PC-3 (cell line): ENCODE results near the gene NTRK2. TPM values are rescaled to one million over a fixed set of nuclear protein-coding genes. Genes with fewer than 3 reads are reported as not detected.

ENCODE experiments used
- ATAC-seq: fragments of 200-7000 bp; cut with Tn5 transposase; 2 replicates; pipeline ENCODE4 v1.9.1; 2020; ENCODE audit warnings: mild to moderate bottlenecking, moderate library complexity
- BruUV-seq: library from RNA; stranded (reverse); fragments of 400-500 nt; replicated peaks from 2 replicates; lab custom pipeline; 2021; lab: Mats Ljungman, UMichigan
- CTCF ChIA-PET: fragments of 300-600 bp; sonication (Branson Sonifier 250); formaldehyde crosslinking; loops from one replicate; lab custom pipeline; 2022; ENCODE audit warnings: antibody characterized with exemption; lab: Charles Lee
- POLR2A ChIA-PET: fragments of 300-600 bp; sonication (Branson Sonifier 250); formaldehyde crosslinking; loops from one replicate; lab custom pipeline; 2022; ENCODE audit warnings: antibody characterized with exemption; ENCODE audit not compliant: unreplicated experiment; lab: Charles Lee
- DNase-seq: peaks from one replicate; pipeline ENCODE4 v3.0.0-alpha.2; 2015
- H2AFZ ChIP-seq: fragments of 300-600 bp; sonication (generic); 2 replicates; pipeline ENCODE4 v1.6.0; 2016; ENCODE audit warnings: antibody characterized with exemption, low read length
- H3F3A ChIP-seq: fragments of 300-600 bp; sonication (generic); one replicate; pipeline ENCODE4 v1.6.0; 2017; ENCODE audit warnings: antibody characterized with exemption, low read length, control low read depth, mild to moderate bottlenecking; ENCODE audit not compliant: unreplicated experiment
- H3K27ac ChIP-seq: fragments of 300-600 bp; sonication (generic); 2 replicates; pipeline ENCODE4 v1.5.1; 2016; ENCODE audit warnings: mild to moderate bottlenecking, low read length
- H3K27me3 ChIP-seq: fragments of 300-600 bp; sonication (generic); 2 replicates; pipeline ENCODE4 v1.6.1; 2016; ENCODE audit warnings: low read length, mixed read lengths
- H3K36me3 ChIP-seq: fragments of 300-600 bp; sonication (generic); 2 replicates; pipeline ENCODE4 v1.6.1; 2016; ENCODE audit warnings: low read depth, mixed run types, low read length, mixed read lengths
- H3K4me1 ChIP-seq: fragments of 300-600 bp; sonication (generic); 2 replicates; pipeline ENCODE4 v1.5.1; 2016; ENCODE audit warnings: low read length; ENCODE audit not compliant: insufficient read depth
- H3K4me2 ChIP-seq: fragments of 300-600 bp; sonication (generic); 2 replicates; pipeline ENCODE4 v1.6.0; 2016; ENCODE audit warnings: low read length
- H3K4me3 ChIP-seq: fragments of 300-600 bp; sonication (generic); 2 replicates; pipeline ENCODE4 v1.5.1; 2016; ENCODE audit warnings: mild to moderate bottlenecking, low read length, mixed read lengths
- H3K79me2 ChIP-seq: fragments of 300-600 bp; sonication (generic); 2 replicates; pipeline ENCODE4 v1.6.1; 2017; ENCODE audit warnings: low read length, mixed read lengths
- H3K9ac ChIP-seq: fragments of 300-600 bp; sonication (generic); 2 replicates; pipeline ENCODE4 v1.6.0; 2016; ENCODE audit warnings: mild to moderate bottlenecking, low read length
- H3K9me2 ChIP-seq: fragments of 300-600 bp; sonication (generic); replicated peaks from 2 replicates; pipeline ENCODE4 v1.6.1; 2016; ENCODE audit warnings: mixed run types, low read length, mixed read lengths
- H3K9me3 ChIP-seq: fragments of 300-600 bp; sonication (generic); 2 replicates; pipeline ENCODE4 v1.6.1; 2016; ENCODE audit warnings: low read length, mixed read lengths
- H4K20me1 ChIP-seq: fragments of 300-600 bp; sonication (generic); 2 replicates; pipeline ENCODE4 v1.6.1; 2016; ENCODE audit warnings: low read length, mixed read lengths
- EZH2 ChIP-seq: fragments of 300-600 bp; sonication (generic); IDR thresholded peaks from one replicate; pipeline ENCODE4 v1.6.1; 2017; ENCODE audit warnings: antibody characterized with exemption, mild to moderate bottlenecking, low read length; ENCODE audit not compliant: unreplicated experiment
- EZH2phosphoT487 ChIP-seq: fragments of 300-600 bp; sonication (generic); IDR thresholded peaks from 2 replicates; pipeline ENCODE4 v1.6.1; 2018; ENCODE audit warnings: mild to moderate bottlenecking, antibody characterized with exemption, low read length, borderline replicate concordance
- intact Hi-C: fragments of 100-400 bp; cut with micrococcal nuclease; formaldehyde crosslinking; loops from 2 replicates; pipeline ENCODE4 v1.9.0; 2023
- total RNA-seq: library from RNA; depleted of rRNA; stranded (reverse); fragments of >200 nt; gene quantifications from 2 replicates; pipeline ENCODE4 v1.2.3, GENCODE V29; 2014
- TF ChIP-seq, protein P1 (sequence below): fragments of 300-600 bp; sonication (generic); conservative IDR thresholded peaks from 2 replicates; pipeline ENCODE4 v1.5.1; 2017; ENCODE audit warnings: antibody characterized with exemption, low read depth, mild to moderate bottlenecking, low read length

The NTRK2 gene
- total RNA-seq, 1 experiment from 2014 or later, result not detected

DNA sequence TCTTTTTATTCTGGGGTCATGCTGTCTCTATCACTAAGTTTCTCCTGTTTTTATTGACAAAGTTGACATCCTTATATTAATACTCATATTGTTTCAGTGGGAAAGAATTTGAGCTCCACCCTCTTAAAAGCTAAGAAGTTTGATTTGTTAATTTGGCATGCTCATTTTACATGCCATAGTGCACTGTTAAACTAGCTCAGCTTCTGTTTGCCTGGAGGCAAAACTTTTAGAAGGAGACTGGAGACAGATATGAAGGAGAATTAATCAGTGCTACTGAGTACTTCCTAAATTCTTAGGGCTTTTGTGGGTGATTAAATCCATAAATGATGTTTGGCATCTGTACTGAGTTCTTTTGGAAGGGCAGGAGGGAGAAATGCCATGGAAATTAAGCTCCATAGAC, 138.9 kb downstream of the NTRK2 start:
- H3K4me3 ChIP-seq, result no peak overlapping the region
- no peaks in the 10 kb centered on the region for H3K27me3 ChIP-seq
- DNase-seq, result no peak
- intact Hi-C loops, result no loop called here
- CTCF ChIA-PET, result no interaction called here
- POLR2A ChIA-PET, result no interaction called here
- no peak for ATAC-seq
- H3K27ac ChIP-seq, result no peak overlapping the region
- BruUV-seq, result no TSS peak
- no peaks in the 10 kb centered on the region for H3F3A ChIP-seq
- H3K9ac ChIP-seq, result no peak overlapping the region
- H2AFZ ChIP-seq, result no peak overlapping the region
- no peaks in the 10 kb centered on the region for H3K79me2 ChIP-seq
- H4K20me1 ChIP-seq, result no peaks in the 10 kb centered on the region
- TF ChIP-seq EZH2 (no peak), EZH2phosphoT487 (no peak)
- TF ChIP-seq, protein P1, sequence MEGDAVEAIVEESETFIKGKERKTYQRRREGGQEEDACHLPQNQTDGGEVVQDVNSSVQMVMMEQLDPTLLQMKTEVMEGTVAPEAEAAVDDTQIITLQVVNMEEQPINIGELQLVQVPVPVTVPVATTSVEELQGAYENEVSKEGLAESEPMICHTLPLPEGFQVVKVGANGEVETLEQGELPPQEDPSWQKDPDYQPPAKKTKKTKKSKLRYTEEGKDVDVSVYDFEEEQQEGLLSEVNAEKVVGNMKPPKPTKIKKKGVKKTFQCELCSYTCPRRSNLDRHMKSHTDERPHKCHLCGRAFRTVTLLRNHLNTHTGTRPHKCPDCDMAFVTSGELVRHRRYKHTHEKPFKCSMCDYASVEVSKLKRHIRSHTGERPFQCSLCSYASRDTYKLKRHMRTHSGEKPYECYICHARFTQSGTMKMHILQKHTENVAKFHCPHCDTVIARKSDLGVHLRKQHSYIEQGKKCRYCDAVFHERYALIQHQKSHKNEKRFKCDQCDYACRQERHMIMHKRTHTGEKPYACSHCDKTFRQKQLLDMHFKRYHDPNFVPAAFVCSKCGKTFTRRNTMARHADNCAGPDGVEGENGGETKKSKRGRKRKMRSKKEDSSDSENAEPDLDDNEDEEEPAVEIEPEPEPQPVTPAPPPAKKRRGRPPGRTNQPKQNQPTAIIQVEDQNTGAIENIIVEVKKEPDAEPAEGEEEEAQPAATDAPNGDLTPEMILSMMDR, result no peak
- no peaks in the 10 kb centered on the region for H3K9me2 ChIP-seq
- H3K4me1 ChIP-seq, result no peaks in the 10 kb centered on the region
- no peaks in the 10 kb centered on the region for H3K9me3 ChIP-seq
- no peak overlapping the region for H3K4me2 ChIP-seq
- no peaks in the 10 kb centered on the region for H3K36me3 ChIP-seq

DNA sequence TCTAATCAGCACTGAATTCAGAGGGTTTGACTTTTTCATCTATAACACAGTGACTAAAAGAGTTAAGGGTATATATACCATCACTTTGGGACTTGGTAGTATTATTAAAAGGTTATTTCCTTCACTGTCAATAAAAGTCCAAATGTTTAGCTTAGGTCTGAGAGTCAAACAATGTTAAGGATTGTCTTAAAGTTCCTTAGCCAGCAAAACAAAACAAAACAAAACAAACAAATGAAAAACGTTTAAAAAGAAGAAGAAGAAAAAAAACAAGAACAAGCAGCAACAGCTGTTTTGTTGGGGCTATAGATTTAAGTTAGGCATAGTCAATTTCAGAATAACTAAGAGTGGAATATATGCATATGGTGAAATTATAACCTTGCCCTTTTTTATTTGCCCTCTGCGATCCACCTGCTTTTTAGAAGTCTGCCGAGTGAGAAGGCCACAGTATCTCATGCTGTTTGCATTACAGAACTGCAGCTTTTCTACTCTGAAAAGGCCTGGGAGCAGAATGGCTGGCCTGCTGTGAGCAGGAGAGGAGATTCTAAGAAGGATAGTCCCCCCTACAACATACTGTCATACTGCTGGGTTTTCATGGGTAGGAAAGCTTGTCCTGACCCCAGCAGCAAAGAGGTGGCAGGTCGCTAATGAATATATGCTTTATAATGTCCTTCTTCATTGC, 141.7 kb downstream of the NTRK2 start:
- Histone ChIP-seq H3K79me2 (no peaks in the 10 kb centered on the region), H3K9ac (no peak overlapping the region), H4K20me1 (no peaks in the 10 kb centered on the region), H2AFZ (no peak overlapping the region), H3K4me1 (no peaks in the 10 kb centered on the region), H3K27ac (no peak overlapping the region), H3K27me3 (no peaks in the 10 kb centered on the region), H3F3A (no peaks in the 10 kb centered on the region), H3K4me2 (no peak overlapping the region), H3K4me3 (no peak overlapping the region), H3K36me3 (no peaks in the 10 kb centered on the region), H3K9me2 (no peaks in the 10 kb centered on the region), H3K9me3 (no peaks in the 10 kb centered on the region)
- intact Hi-C loops, result no loop called here
- POLR2A ChIA-PET, result no interaction called here
- TF ChIP-seq EZH2phosphoT487 (no peak), EZH2 (no peak)
- TF ChIP-seq, protein P1, result no peak
- CTCF ChIA-PET, result no interaction called here
- BruUV-seq, result no TSS peak
- DNase-seq (no peak), ATAC-seq (no peak)

DNA sequence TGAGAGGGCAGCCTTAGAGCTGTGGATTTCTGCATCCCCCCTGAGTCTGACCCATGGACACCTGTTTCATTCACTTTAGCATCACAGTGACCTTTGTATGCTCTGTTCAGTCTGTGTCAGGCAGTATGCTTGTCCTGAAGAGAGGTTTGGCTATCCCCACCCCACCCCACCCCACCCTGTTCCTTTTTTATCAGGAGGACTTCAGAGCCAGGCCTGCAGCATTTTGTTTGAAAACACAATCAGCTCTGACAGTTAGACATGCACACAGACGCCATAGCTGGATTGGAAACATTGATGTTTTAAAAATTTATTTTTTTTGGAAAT, 142.2 kb downstream of the NTRK2 start:
- Histone ChIP-seq H3K4me3 (no peak overlapping the region), H3K36me3 (no peaks in the 10 kb centered on the region), H3K9me2 (no peaks in the 10 kb centered on the region), H3K9me3 (no peaks in the 10 kb centered on the region), H3F3A (no peaks in the 10 kb centered on the region), H3K4me2 (no peak overlapping the region), H3K9ac (no peak overlapping the region), H3K4me1 (no peaks in the 10 kb centered on the region), H3K27ac (no peak overlapping the region), H3K79me2 (no peaks in the 10 kb centered on the region), H2AFZ (no peak overlapping the region), H4K20me1 (no peaks in the 10 kb centered on the region), H3K27me3 (no peaks in the 10 kb centered on the region)
- BruUV-seq, result no TSS peak
- no peak for TF ChIP-seq EZH2
- TF ChIP-seq, protein P1, result no peak
- no peak for TF ChIP-seq EZH2phosphoT487
- intact Hi-C loops, result no loop called here
- ATAC-seq (no peak), DNase-seq (no peak)
- POLR2A ChIA-PET, result no interaction called here
- CTCF ChIA-PET, result no interaction called here
